ENCODE data around the gene KRTAP13-3.

The KRTAP13-3 gene

DNA sequence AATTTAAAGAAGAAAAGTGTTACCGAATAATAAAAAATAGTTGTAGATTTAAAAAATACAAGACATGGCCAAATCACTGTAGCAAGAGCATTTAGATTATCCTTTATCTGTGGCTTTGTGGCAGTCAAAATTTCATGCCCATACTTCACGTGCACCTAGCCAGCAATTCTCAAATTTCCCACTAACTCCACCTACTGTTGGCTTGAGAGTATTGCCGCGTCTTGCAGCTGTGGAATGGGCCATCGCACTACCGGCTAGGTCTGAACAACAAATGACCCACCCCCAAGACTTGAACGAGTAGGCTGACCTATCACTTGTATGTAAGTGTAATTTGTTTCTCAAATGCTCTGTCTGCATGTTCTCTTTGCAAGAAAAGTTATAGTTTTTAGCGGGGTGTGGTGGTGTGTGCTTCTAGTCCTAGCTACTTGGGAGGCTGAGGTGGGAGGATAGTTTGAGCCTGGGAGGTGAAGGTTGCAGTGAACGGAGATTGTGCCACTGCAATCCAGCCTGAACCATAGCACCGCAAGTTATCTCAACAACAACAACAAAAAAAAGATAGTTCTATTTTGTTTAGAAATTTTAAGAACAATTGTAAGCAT, 8.4 kb upstream of the KRTAP13-3 start:
- no peaks in the 10 kb centered on the region for H3K27me3 ChIP-seq (ENCODE audit: low read length)

GRCh38 chr21:30430170-30430655, 4.5 kb upstream of the KRTAP13-3 start, which contains the start of gene KRTAP13-4:
KRTAP13-4 (plus strand) TSS chr21:30430220; CDS start chr21:30430276, 56 bp downstream.
- Histone ChIP-seq H2AFZ (ENCODE audit: low read depth, low read length, severe bottlenecking) (no peak within 1 kb of the TSS), H3K9me3 (ENCODE audit: insufficient read depth, low read length) (no peaks in the 10 kb centered on the region), H3K27ac (ENCODE audit: low read depth, low read length) (no peak within 1 kb of the TSS), H4K20me1 (ENCODE audit: low read depth, low read length) (no peaks in the 10 kb centered on the region), H3F3A (ENCODE audit: insufficient read depth) (no peaks in the 10 kb centered on the region), H3K4me2 (ENCODE audit: low read depth, low read length, poor library complexity, severe bottlenecking) (no peak within 1 kb of the TSS), H3K9ac (ENCODE audit: low read length) (no peak within 1 kb of the TSS), H3K27me3 (ENCODE audit: low read length) (no peaks in the 10 kb centered on the region), H3K79me2 (ENCODE audit: insufficient read depth, low read length) (no peaks in the 10 kb centered on the region), H3K4me3 (ENCODE audit: insufficient read depth, low read length, poor library complexity, severe bottlenecking) (no peak within 1 kb of the TSS), H3K36me3 (ENCODE audit: low read length) (no peaks in the 10 kb centered on the region), H3K9me2 (replicated peaks; ENCODE audit: insufficient read depth, low read length) (no peaks in the 10 kb centered on the region)
- TF ChIP-seq, protein P1, sequence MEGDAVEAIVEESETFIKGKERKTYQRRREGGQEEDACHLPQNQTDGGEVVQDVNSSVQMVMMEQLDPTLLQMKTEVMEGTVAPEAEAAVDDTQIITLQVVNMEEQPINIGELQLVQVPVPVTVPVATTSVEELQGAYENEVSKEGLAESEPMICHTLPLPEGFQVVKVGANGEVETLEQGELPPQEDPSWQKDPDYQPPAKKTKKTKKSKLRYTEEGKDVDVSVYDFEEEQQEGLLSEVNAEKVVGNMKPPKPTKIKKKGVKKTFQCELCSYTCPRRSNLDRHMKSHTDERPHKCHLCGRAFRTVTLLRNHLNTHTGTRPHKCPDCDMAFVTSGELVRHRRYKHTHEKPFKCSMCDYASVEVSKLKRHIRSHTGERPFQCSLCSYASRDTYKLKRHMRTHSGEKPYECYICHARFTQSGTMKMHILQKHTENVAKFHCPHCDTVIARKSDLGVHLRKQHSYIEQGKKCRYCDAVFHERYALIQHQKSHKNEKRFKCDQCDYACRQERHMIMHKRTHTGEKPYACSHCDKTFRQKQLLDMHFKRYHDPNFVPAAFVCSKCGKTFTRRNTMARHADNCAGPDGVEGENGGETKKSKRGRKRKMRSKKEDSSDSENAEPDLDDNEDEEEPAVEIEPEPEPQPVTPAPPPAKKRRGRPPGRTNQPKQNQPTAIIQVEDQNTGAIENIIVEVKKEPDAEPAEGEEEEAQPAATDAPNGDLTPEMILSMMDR (IDR thresholded peaks at IDR 0.05; ENCODE audit: insufficient read depth, low read length, poor library complexity, severe bottlenecking), result no peak
- TF ChIP-seq EZH2phosphoT487 (conservative IDR thresholded peaks at IDR 0.05; ENCODE audit: low read length), result no peak

More for the DNA sequence above, 8.4 kb upstream of the KRTAP13-3 start:
- Histone ChIP-seq H3K36me3 (ENCODE audit: low read length) (no peaks in the 10 kb centered on the region), H3K4me3 (ENCODE audit: insufficient read depth, low read length, poor library complexity, severe bottlenecking) (no peak overlapping the region), H3K79me2 (ENCODE audit: insufficient read depth, low read length) (no peaks in the 10 kb centered on the region), H3K9ac (ENCODE audit: low read length) (no peak overlapping the region), H3K27ac (ENCODE audit: low read depth, low read length) (no peak overlapping the region), H2AFZ (ENCODE audit: low read depth, low read length, severe bottlenecking) (no peak overlapping the region), H3K9me2 (replicated peaks; ENCODE audit: insufficient read depth, low read length) (no peaks in the 10 kb centered on the region), H3K4me2 (ENCODE audit: low read depth, low read length, poor library complexity, severe bottlenecking) (no peak overlapping the region), H3F3A (ENCODE audit: insufficient read depth) (no peaks in the 10 kb centered on the region), H4K20me1 (ENCODE audit: low read depth, low read length) (no peaks in the 10 kb centered on the region), H3K9me3 (ENCODE audit: insufficient read depth, low read length) (no peaks in the 10 kb centered on the region)
- no peak for TF ChIP-seq EZH2phosphoT487 (conservative IDR thresholded peaks at IDR 0.05; ENCODE audit: low read length)
- TF ChIP-seq, protein P1 (IDR thresholded peaks at IDR 0.05; ENCODE audit: insufficient read depth, low read length, poor library complexity, severe bottlenecking), result peak; percentile 49

DNA sequence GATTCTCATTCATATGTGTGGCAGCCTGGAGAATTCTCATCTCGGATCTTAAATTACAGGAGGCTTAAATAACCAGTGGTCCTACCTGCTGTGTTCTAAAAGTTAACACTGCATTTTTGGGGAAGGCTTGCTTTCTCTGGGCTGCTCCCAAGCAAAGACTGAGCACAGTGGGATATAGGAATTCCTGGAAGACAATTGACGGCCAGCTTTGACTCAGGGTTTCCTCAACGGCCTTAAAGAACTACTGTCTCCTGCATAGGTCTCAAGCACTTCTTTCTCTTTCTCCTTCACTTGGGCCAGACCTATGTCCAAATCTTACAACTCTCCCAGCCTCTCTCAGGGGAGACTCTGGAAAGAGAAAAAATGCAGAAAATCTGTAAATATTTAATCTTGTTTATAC, 1.0 kb upstream of the KRTAP13-3 start:
- Histone ChIP-seq H3K79me2 (ENCODE audit: insufficient read depth, low read length) (no peaks in the 10 kb centered on the region), H3K27ac (ENCODE audit: low read depth, low read length) (no peak overlapping the region), H3K27me3 (ENCODE audit: low read length) (no peaks in the 10 kb centered on the region), H3K9me2 (replicated peaks; ENCODE audit: insufficient read depth, low read length) (no peaks in the 10 kb centered on the region), H3K4me3 (ENCODE audit: insufficient read depth, low read length, poor library complexity, severe bottlenecking) (no peak overlapping the region), H3K9ac (ENCODE audit: low read length) (no peak overlapping the region), H2AFZ (ENCODE audit: low read depth, low read length, severe bottlenecking) (no peak overlapping the region), H3K36me3 (ENCODE audit: low read length) (no peaks in the 10 kb centered on the region), H3K4me2 (ENCODE audit: low read depth, low read length, poor library complexity, severe bottlenecking) (no peak overlapping the region), H3F3A (ENCODE audit: insufficient read depth) (no peaks in the 10 kb centered on the region), H4K20me1 (ENCODE audit: low read depth, low read length) (no peaks in the 10 kb centered on the region), H3K9me3 (ENCODE audit: insufficient read depth, low read length) (no peaks in the 10 kb centered on the region)
- no peak for TF ChIP-seq EZH2phosphoT487 (conservative IDR thresholded peaks at IDR 0.05; ENCODE audit: low read length)
- TF ChIP-seq, protein P1 (IDR thresholded peaks at IDR 0.05; ENCODE audit: insufficient read depth, low read length, poor library complexity, severe bottlenecking), result no peak
